Measurements from ENCODE around the gene SERPINB1. TPM values are rescaled to one million over a fixed set of nuclear protein-coding genes. Genes with fewer than 3 reads are reported as not detected.

The SERPINB1 gene
- total and polyA plus RNA-seq, 10 of the 15 experiments (the other 5 are each of a cell fraction or from before 2014, with no cell fraction given): 0.45 to 2.4 (median 0.83) TPM

- TF ChIP-seq IKZF1 (conservative IDR thresholded peaks at IDR 0.05): no peak
- no peak for TF ChIP-seq JUNB (IDR thresholded peaks at IDR 0.05)
- no peak for TF ChIP-seq RCOR1 (conservative IDR thresholded peaks at IDR 0.05; ENCODE audit: low read depth, low read length)
Measured at GRCh38 chr6:2823104-2823850, 18.4 kb downstream of the SERPINB1 start (continued).

GRCh38 chr6:2821554-2821953 is 20.1 kb downstream of the SERPINB1 start:
- H3K27ac ChIP-seq (ENCODE audit: control insufficient read depth, insufficient read depth): no peak overlapping the region
- no peak for TF ChIP-seq MTA3 (IDR thresholded peaks at IDR 0.05; ENCODE audit: borderline replicate concordance, low read length)
- TF ChIP-seq YBX1 (IDR thresholded peaks at IDR 0.05): no peak
- no peak for TF ChIP-seq FOXK2 (IDR thresholded peaks at IDR 0.05)
- TF ChIP-seq NFYB (IDR thresholded peaks at IDR 0.05; ENCODE audit: insufficient read depth, low read depth, low read length): no peak
- H3K4me1 ChIP-seq (ENCODE audit: control insufficient read depth, insufficient read depth, low read length): no peaks in the 10 kb centered on the region
- DNase-seq (ENCODE audit: low read depth, low spot score) (no peak), ATAC-seq (no peak), FAIRE-seq (no peak)
- no peak overlapping the region for H3K4me3 ChIP-seq
- BruUV-seq (replicated peaks): no TSS peak
- H3K9me3 ChIP-seq (replicated peaks; ENCODE audit: control insufficient read depth, insufficient read depth, low read length): no peaks in the 10 kb centered on the region
- no peaks in the 10 kb centered on the region for H3K36me3 ChIP-seq (ENCODE audit: control insufficient read depth in 2 of 2, insufficient read depth in 2 of 2, low read length in 1 of 2)
- H3K79me2 ChIP-seq (ENCODE audit: control insufficient read depth, insufficient read depth, low read length): no peaks in the 10 kb centered on the region
- ChIA-PET SMC1A (ENCODE audit: uncharacterized antibody, unreplicated experiment) (interaction anchor here (0.6 kb wide), 1 partner anchor 150 kb away, joined by 3 read pairs; the partner anchor contains the start of gene SERPINB6), RAD21 (ENCODE audit: unreplicated experiment) (no interaction called here), POLR2A (no interaction called here), CTCF (no interaction called here)
- H4K20me1 ChIP-seq (ENCODE audit: control insufficient read depth, insufficient read depth): no peaks in the 10 kb centered on the region
- WGBS (ENCODE audit: insufficient coverage, insufficient replicate concordance, low lambda C conversion rate, missing lambda C conversion rate): 55% methylated on average over 3 of the region's 3 CpGs
- H3K4me2 ChIP-seq (ENCODE audit: control insufficient read depth, insufficient read depth): no peak overlapping the region
- H3K27me3 ChIP-seq (replicated peaks in 1 of 2; ENCODE audit: control insufficient read depth in 2 of 2, insufficient read depth in 2 of 2, low read length in 1 of 2): peaks cover 1 to 8% of the 10 kb centered on the region in 2 experiments; a peak in 2 of 4 replicates
- in situ Hi-C loops (cut with MboI): no loop called here
- no peak overlapping the region for H2AFZ ChIP-seq (ENCODE audit: control insufficient read depth, low read depth, low read length)
- H3K9ac ChIP-seq (ENCODE audit: control insufficient read depth, insufficient read depth, low read length): no peak overlapping the region
- intact Hi-C loops (cut with micrococcal nuclease; ENCODE audit: unreplicated experiment): no loop called here
